ENCODE measurements around the gene TBC1D22A.

TBC1D22A gene

DNA sequence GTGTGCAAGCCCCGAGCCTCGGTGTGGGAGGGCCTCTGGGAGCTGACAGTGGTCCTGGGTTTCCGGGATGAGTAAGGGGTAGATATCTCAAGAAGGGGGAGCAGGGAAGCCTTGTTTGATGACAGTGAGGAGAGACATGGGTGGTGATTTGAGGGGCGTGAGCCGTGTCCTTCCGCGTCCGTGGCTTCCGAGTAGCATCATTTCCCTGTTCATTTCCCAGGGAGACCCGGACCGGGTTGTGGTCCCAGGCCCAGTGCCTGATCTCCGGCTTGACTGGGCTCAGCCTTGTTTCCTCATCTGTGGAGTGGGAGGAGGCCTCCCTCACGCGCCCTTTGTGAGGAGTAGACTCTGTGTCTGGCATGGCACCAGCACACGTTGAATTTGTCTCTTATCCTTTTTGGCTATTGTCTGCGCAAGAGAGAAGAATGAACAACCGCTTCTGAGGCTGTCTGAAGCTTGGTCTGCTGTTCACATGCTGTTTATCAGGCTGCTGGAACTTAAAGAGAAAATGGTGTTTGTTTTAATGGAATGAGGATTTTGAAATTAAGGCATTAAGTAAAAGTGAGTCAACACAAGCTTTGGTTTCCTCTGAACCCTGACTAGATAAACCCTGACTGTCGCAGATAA, 348.5 kb downstream of the TBC1D22A start:
- no peaks in the 10 kb centered on the region for H3K27me3 ChIP-seq (replicated peaks; ENCODE audit: insufficient read depth, low read length)
- H3F3A ChIP-seq (ENCODE audit: insufficient read depth, low read length): no peaks in the 10 kb centered on the region
- no peaks in the 10 kb centered on the region for H3K4me1 ChIP-seq (ENCODE audit: low read length)
- H3K4me3 ChIP-seq (ENCODE audit: low read length): no peak overlapping the region
- H3K9me2 ChIP-seq (replicated peaks; ENCODE audit: insufficient read depth, low read length): no peaks in the 10 kb centered on the region
- no peaks in the 10 kb centered on the region for H3K79me2 ChIP-seq (ENCODE audit: low read length)
- no peak overlapping the region for H2AFZ ChIP-seq (ENCODE audit: low read length)
- no peaks in the 10 kb centered on the region for H4K20me1 ChIP-seq (ENCODE audit: insufficient read depth, low read length)
- H3K9me3 ChIP-seq (replicated peaks; ENCODE audit: insufficient read depth, low read length): no peaks in the 10 kb centered on the region
- no peak overlapping the region for H3K4me2 ChIP-seq (ENCODE audit: low read depth, low read length)
- H3K9ac ChIP-seq (ENCODE audit: low read length): no peak overlapping the region
- TF ChIP-seq EZH2 (optimal IDR thresholded peaks at IDR 0.05; ENCODE audit: low read depth, low read length): no peak
- TF ChIP-seq, protein P1, sequence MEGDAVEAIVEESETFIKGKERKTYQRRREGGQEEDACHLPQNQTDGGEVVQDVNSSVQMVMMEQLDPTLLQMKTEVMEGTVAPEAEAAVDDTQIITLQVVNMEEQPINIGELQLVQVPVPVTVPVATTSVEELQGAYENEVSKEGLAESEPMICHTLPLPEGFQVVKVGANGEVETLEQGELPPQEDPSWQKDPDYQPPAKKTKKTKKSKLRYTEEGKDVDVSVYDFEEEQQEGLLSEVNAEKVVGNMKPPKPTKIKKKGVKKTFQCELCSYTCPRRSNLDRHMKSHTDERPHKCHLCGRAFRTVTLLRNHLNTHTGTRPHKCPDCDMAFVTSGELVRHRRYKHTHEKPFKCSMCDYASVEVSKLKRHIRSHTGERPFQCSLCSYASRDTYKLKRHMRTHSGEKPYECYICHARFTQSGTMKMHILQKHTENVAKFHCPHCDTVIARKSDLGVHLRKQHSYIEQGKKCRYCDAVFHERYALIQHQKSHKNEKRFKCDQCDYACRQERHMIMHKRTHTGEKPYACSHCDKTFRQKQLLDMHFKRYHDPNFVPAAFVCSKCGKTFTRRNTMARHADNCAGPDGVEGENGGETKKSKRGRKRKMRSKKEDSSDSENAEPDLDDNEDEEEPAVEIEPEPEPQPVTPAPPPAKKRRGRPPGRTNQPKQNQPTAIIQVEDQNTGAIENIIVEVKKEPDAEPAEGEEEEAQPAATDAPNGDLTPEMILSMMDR (IDR thresholded peaks at IDR 0.05; ENCODE audit: low read length): no peak
- no peak for TF ChIP-seq EZH2phosphoT487 (IDR thresholded peaks at IDR 0.05; ENCODE audit: low read length)
- H3K36me3 ChIP-seq (replicated peaks; ENCODE audit: insufficient read depth, low read length): no peaks in the 10 kb centered on the region
- DNase-seq: no peak
- no peak overlapping the region for H3K27ac ChIP-seq (ENCODE audit: low read length)

DNA sequence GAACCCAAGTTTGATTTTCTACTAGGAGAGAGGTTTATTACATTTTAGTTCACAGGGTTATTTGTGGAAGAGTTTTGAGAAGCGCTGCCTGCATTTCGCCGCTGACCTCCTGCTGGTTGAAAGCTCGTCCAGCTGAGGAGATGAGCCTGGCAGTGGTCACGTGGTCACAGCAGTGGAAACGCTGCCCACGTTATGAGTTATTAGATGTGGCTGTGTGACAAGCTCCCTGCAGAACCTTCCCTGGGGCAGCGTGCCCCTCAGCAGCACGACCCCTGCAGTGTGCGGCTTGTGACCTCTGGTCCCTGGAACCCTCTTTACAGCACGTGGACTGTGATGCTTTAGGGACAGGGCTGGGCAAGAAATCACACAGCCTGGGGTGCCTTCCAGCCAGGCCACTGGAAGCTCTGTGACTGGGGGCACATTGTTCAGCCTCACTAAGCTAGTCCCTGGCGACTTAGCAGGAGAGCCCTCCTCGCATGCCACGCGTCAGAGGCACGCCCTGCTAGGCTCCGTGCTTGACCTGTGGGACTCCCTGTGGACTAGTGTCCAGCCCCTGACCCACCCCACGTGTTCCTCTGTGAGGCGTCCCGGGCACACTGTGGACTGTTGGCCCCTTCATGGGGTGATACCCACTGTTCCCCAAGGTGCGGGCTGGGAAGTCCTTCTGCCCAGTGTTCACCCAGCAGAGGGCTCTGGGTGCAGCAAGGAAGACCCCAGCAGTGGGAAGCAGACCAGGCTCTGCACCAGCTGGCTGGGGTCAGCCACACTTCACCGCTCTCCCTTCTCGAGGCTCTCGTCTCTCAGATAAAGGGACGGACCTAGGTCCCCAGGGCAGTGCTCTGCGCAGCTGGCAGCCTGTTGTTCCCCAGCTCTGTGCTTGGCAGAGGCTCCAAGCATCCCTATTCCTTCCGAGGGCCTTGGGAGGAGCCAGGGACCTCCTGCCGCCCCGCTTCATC, 349.5 kb downstream of the TBC1D22A start:
- Histone ChIP-seq H3K9me3 (replicated peaks; ENCODE audit: insufficient read depth, low read length) (no peaks in the 10 kb centered on the region), H2AFZ (ENCODE audit: low read length) (no peak overlapping the region), H3K27ac (ENCODE audit: low read length) (no peak overlapping the region), H3K4me2 (ENCODE audit: low read depth, low read length) (no peak overlapping the region), H3K4me1 (ENCODE audit: low read length) (no peaks in the 10 kb centered on the region), H3K9ac (ENCODE audit: low read length) (no peak overlapping the region), H3K9me2 (replicated peaks; ENCODE audit: insufficient read depth, low read length) (no peaks in the 10 kb centered on the region), H3K79me2 (ENCODE audit: low read length) (no peaks in the 10 kb centered on the region), H4K20me1 (ENCODE audit: insufficient read depth, low read length) (no peaks in the 10 kb centered on the region), H3F3A (ENCODE audit: insufficient read depth, low read length) (no peaks in the 10 kb centered on the region), H3K27me3 (replicated peaks; ENCODE audit: insufficient read depth, low read length) (no peaks in the 10 kb centered on the region), H3K36me3 (replicated peaks; ENCODE audit: insufficient read depth, low read length) (no peaks in the 10 kb centered on the region), H3K4me3 (ENCODE audit: low read length) (no peak overlapping the region)
- no peak for DNase-seq
- TF ChIP-seq EZH2phosphoT487 (IDR thresholded peaks at IDR 0.05; ENCODE audit: low read length) (no peak), EZH2 (optimal IDR thresholded peaks at IDR 0.05; ENCODE audit: low read depth, low read length) (no peak)
- TF ChIP-seq, protein P1 (IDR thresholded peaks at IDR 0.05; ENCODE audit: low read length): no peak

DNA sequence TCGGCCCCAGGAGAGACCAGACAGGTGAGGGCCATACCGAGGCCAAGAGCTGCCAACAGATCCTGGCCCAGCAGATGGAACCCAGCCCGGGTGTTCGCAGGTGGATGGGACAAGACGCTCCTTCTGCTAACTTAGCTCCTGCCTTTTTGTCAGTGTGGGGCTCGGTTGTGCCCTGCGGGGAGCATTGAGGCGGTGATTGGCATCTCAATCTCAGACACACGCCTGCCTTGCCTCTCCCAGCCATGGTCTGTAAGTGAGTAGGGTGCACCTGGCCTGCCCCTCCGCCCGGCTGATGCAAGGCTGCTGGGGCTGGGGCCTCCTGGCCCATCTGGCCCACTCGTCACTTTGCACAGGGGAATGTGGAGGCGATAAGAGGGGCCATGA, 350.1 kb downstream of the TBC1D22A start:
- Histone ChIP-seq H3K27ac (ENCODE audit: low read length) (no peak overlapping the region), H4K20me1 (ENCODE audit: insufficient read depth, low read length) (no peaks in the 10 kb centered on the region), H3K27me3 (replicated peaks; ENCODE audit: insufficient read depth, low read length) (no peaks in the 10 kb centered on the region), H3K9ac (ENCODE audit: low read length) (no peak overlapping the region), H3K36me3 (replicated peaks; ENCODE audit: insufficient read depth, low read length) (no peaks in the 10 kb centered on the region), H2AFZ (ENCODE audit: low read length) (no peak overlapping the region), H3K79me2 (ENCODE audit: low read length) (no peaks in the 10 kb centered on the region), H3K4me2 (ENCODE audit: low read depth, low read length) (no peak overlapping the region), H3F3A (ENCODE audit: insufficient read depth, low read length) (no peaks in the 10 kb centered on the region), H3K9me3 (replicated peaks; ENCODE audit: insufficient read depth, low read length) (no peaks in the 10 kb centered on the region), H3K4me3 (ENCODE audit: low read length) (no peak overlapping the region), H3K9me2 (replicated peaks; ENCODE audit: insufficient read depth, low read length) (no peaks in the 10 kb centered on the region), H3K4me1 (ENCODE audit: low read length) (no peaks in the 10 kb centered on the region)
- no peak for DNase-seq
- TF ChIP-seq EZH2 (optimal IDR thresholded peaks at IDR 0.05; ENCODE audit: low read depth, low read length): no peak
- TF ChIP-seq, protein P1 (IDR thresholded peaks at IDR 0.05; ENCODE audit: low read length): no peak
- no peak for TF ChIP-seq EZH2phosphoT487 (IDR thresholded peaks at IDR 0.05; ENCODE audit: low read length)
